LNCaP clone FGC (cell line): ENCODE results near the gene SERPINB5.

ENCODE experiments used
- DNase-seq: peaks from one replicate; pipeline ENCODE4 v3.0.0-alpha.2; 2011; ENCODE audit warnings: low read depth
- H3K4me3 ChIP-seq: 2 replicates; pipeline ENCODE4 v1.5.1; 2011; ENCODE audit warnings: mild to moderate bottlenecking, low read depth, low read length, control low read depth
- CTCF ChIP-seq: IDR thresholded peaks from 2 replicates; pipeline ENCODE4 v1.5.1; 2012; ENCODE audit warnings: mild to moderate bottlenecking; ENCODE audit not compliant: control insufficient read depth, insufficient read depth; ENCODE audit errors: extremely low read depth

Gene SERPINB5

GRCh38 chr18:63476668-63477067 is at the start of gene SERPINB5:
Gene SERPINB5 (plus strand): TSS chr18:63476958. CDS start chr18:63484429, 7,471 bp downstream.
- peak; percentile 56 for DNase-seq
- TF ChIP-seq CTCF, result no peak
- H3K4me3 ChIP-seq, result peak within 1 kb of the TSS; percentile 38

- TF ChIP-seq CTCF, result no peak
- DNase-seq, result no peak
- H3K4me3 ChIP-seq, result no peak overlapping the region
These were observed 49.2 kb upstream of the SERPINB5 start for GRCh38 chr18:63427558-63427957.

- no peak overlapping the region for H3K4me3 ChIP-seq
- no peak for DNase-seq
- no peak for TF ChIP-seq CTCF
These were observed 46.2 kb upstream of the SERPINB5 start for GRCh38 chr18:63430526-63430925.

GRCh38 chr18:63431180-63431579 is 45.6 kb upstream of the SERPINB5 start:
- TF ChIP-seq CTCF, result no peak
- DNase-seq, result no peak
- no peak overlapping the region for H3K4me3 ChIP-seq

- no peak overlapping the region for H3K4me3 ChIP-seq
- peak; percentile 47 for DNase-seq
- TF ChIP-seq CTCF, result no peak
These were observed 43.4 kb upstream of the SERPINB5 start for GRCh38 chr18:63433334-63433866.

GRCh38 chr18:63438181-63438580 is 38.6 kb upstream of the SERPINB5 start:
- no peak overlapping the region for H3K4me3 ChIP-seq
- no peak for DNase-seq
- TF ChIP-seq CTCF, result no peak

GRCh38 chr18:63439334-63439733 is 37.4 kb upstream of the SERPINB5 start:
- TF ChIP-seq CTCF, result peak; percentile 82
- H3K4me3 ChIP-seq, result no peak overlapping the region
- DNase-seq, result no peak
